ENCODE results near the gene LRRC47.

Gene LRRC47

DNA sequence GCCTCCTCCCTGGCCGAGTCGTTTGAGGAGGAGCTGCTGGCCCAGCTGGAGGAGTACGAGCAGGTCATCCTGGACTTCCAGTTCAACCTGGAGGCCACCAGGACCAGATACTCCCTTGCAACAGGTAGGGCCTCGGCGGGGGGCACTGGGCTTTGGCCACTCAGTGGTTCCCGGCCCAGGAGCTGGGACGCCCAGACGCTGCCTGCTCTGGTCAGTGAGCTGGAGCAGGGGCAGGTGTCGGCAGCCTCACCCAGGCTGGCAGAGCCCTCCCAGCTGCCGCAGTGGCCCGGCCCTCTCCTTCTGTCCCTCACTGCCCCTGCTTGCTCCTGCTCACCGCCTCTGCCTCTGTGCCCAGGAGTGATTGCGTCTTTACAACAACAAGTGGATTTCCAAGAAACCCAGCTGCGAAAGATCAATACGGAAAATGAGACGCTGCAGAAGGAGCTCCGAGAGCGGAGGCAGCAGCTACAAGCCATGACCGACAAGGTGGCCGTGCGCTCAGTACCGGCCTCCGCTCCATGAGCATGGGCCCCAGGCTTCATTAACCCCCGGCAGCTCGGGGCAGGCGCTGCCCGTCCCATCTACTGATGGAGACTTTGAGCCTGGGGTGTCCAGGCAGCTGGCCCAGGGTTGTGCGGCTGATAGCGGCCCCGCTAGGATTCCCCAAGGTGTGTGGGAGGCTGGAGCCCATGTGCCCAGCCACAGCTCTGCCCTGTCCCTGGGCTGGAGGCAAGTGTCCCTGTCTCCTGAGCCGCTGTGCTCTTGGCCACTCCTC is 32.8 kb downstream of the LRRC47 start:
- no peak overlapping the region for H3K4me3 ChIP-seq (ENCODE audit: low read depth, low read length)
- DNase-seq (ENCODE audit: low read depth), result no peak
- TF ChIP-seq, protein P1, sequence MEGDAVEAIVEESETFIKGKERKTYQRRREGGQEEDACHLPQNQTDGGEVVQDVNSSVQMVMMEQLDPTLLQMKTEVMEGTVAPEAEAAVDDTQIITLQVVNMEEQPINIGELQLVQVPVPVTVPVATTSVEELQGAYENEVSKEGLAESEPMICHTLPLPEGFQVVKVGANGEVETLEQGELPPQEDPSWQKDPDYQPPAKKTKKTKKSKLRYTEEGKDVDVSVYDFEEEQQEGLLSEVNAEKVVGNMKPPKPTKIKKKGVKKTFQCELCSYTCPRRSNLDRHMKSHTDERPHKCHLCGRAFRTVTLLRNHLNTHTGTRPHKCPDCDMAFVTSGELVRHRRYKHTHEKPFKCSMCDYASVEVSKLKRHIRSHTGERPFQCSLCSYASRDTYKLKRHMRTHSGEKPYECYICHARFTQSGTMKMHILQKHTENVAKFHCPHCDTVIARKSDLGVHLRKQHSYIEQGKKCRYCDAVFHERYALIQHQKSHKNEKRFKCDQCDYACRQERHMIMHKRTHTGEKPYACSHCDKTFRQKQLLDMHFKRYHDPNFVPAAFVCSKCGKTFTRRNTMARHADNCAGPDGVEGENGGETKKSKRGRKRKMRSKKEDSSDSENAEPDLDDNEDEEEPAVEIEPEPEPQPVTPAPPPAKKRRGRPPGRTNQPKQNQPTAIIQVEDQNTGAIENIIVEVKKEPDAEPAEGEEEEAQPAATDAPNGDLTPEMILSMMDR (IDR thresholded peaks at IDR 0.05; ENCODE audit: insufficient read depth, low read depth, low read length, missing control alignments), result no peak

DNA sequence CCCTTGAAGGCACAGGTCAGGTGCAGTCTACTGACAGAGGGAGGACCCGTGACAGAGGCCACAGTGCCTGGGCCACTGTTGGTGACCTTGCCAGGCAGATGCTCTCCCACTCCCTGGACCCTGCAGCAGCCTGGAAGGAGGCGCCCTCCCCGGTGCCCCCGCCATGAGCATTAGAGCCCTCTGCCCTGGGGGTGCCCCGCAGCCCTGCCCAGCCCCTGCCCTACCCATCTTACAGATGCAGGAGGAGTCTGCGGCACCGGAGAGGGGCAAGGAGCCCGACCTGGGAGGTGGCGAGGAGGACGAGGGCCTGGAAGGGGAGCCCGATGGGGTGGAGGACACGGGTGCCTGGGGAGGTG is 33.4 kb downstream of the LRRC47 start:
- TF ChIP-seq, protein P1 (IDR thresholded peaks at IDR 0.05; ENCODE audit: insufficient read depth, low read depth, low read length, missing control alignments), result no peak
- H3K4me3 ChIP-seq (ENCODE audit: low read depth, low read length), result no peak overlapping the region
- DNase-seq (ENCODE audit: low read depth), result no peak

DNA sequence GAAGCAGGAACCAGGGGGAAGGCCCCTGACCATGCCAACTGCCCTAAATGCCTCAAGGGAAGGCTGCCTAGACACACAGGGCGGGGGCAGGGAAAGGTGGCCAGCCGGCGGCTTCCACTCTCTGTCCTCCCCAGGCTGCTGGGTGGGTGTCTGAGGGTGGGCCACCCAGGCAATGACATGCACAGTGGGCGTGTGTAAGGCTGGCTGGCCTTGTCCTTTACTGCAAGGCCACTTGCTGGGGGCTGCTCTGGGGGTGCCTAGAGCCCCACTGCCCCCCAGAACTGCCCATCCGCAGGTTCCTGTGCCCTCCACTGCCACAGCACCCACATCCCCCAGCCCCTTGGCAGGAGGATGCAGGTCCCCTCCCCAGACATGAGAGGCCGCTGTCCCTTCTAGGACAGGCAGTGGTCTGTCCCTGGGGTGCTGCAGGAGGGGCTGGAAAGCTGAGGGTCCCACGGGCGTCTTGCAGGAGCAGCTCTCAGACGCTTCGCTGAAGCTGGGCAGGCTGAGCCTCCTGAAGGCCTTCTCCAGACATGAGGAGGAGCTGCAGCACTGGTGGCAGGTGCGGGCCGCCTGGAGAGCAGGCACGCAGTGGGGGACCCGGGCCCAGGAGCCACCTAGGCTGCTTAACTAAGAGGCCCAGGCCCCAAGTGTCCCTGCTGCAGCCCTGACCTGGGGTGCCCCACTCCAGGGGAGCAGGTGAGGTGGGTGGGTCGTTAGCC is 34.0 kb downstream of the LRRC47 start:
- TF ChIP-seq, protein P1 (IDR thresholded peaks at IDR 0.05; ENCODE audit: insufficient read depth, low read depth, low read length, missing control alignments), result no peak
- H3K4me3 ChIP-seq (ENCODE audit: low read depth, low read length), result no peak overlapping the region
- DNase-seq (ENCODE audit: low read depth), result no peak

DNA sequence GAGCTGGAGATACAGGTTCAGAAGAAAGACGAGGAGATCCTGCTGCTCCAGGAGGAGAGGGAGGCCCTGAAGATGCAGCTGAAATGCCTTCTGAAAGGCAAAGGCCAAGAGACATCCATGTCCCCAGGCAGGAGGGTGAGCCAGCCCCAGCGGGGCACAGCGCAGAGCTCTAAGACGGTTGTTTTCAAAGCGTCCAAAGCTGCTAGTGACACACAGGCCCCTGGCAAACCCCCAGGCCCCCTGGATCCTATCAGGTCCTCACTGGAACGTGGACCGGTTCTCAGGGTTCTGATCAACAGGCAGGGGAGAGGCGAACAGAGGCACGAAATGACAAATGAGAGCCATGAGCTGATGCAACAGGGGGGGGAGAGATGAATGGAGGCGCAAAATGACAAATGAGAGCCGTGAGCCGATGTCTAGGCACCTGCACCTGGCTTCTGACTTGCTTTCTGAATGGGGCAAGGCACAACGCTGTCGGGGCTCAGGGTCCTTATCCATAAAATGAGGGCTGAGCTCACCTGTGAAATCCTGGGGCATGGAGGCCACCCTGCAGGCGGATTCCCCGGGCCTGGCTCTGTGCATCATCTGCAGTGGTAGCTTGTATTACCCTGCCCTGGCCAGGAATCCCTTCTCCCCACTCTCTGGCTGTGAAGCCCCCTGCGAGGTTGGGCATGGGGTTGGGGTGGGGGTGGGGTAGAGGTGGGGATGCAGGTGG is 34.8 kb downstream of the LRRC47 start:
- no peak overlapping the region for H3K4me3 ChIP-seq (ENCODE audit: low read depth, low read length)
- TF ChIP-seq, protein P1 (IDR thresholded peaks at IDR 0.05; ENCODE audit: insufficient read depth, low read depth, low read length, missing control alignments), result no peak
- DNase-seq (ENCODE audit: low read depth), result no peak

DNA sequence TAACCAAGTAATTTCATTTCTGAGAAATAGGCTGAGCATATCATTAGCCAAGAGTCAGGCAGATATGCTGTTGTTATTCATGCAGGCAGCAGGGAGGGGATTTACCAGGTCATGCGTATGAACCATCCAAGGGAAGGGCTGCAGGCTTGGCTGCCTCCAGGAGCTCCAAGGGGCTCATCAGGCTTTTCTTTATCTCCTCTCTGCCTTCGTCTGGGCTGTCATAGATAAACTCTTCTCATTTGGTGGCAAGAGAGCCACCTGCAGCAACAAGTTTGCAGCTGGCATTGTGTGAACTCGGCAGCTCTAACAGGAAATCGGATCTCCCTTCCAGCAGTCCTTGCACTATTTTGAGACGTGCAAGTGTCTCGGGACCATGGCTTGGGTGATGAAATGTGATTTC is 36.5 kb downstream of the LRRC47 start:
- no peak for DNase-seq (ENCODE audit: low read depth)
- TF ChIP-seq, protein P1 (IDR thresholded peaks at IDR 0.05; ENCODE audit: insufficient read depth, low read depth, low read length, missing control alignments), result no peak
- H3K4me3 ChIP-seq (ENCODE audit: low read depth, low read length), result no peak overlapping the region

DNA sequence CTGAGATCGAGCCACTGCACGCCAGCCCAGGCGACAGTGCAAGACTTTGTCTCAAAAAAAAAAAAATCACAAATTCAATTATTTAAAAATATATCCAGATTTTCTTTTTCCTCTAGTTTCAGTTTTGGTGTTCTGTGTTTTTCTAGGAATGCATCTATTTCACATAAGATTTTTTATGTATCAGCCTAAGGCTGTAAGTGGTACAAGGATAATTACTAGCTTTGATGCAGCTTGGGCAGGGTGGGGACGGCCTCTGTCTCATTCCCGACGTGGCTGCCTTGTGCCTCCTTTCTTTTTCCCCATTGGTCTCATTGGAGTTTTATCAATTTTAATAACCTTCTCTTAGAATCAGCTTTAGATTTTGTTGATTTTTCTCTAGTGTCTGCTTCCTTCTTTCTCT is 37.1 kb downstream of the LRRC47 start:
- TF ChIP-seq, protein P1 (IDR thresholded peaks at IDR 0.05; ENCODE audit: insufficient read depth, low read depth, low read length, missing control alignments), result no peak
- no peak for DNase-seq (ENCODE audit: low read depth)
- no peak overlapping the region for H3K4me3 ChIP-seq (ENCODE audit: low read depth, low read length)
